GM18498 (cell line): ENCODE results near the gene PTPRQ.

Experiments used
- ATAC-seq: cut with Tn5 transposase; IDR thresholded peaks from one replicate; pipeline ENCODE4 v1.9.1; 2021; ENCODE audit warnings: mild to moderate bottlenecking, moderate library complexity; ENCODE audit not compliant: unreplicated experiment

PTPRQ gene

DNA sequence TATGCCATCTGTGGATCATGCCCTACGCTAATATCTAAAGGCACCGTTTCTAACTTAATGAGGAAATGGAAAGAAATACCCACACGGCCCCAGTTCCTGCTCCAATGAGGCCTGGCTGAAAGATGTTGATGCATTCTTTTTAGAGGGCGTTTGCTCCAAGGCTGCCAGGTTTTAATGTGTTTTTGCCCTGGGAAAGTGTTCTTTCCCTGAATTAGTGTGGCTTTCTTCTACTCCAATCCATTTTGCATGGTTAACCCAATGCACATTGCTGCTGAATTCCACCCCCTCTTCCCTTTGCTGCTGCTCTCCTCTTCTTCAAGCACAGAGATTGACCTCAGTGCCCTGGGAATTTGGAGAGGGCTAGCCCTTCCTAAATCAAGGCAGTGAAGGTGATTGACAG, 273.8 kb downstream of the PTPRQ start:
- ATAC-seq, result no peak

DNA sequence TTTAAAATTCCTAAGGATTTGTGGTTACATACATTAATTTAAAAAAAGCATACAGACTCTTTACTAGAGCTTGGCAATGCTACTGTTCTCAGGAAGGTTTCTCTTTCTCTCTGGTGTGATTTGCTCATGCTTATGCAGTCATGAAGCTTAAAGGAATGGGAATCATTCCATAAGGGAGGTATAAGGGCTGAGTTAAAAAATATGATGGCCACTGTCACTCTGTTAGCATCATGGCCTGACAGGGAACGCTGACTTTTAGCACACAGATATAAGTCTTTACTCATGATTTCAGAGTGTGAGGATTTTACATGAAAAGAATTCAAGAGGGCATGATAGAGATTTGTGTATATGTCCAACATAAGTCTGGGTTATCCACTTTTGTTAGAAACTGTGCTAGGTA, 276.5 kb downstream of the PTPRQ start:
- no peak for ATAC-seq

DNA sequence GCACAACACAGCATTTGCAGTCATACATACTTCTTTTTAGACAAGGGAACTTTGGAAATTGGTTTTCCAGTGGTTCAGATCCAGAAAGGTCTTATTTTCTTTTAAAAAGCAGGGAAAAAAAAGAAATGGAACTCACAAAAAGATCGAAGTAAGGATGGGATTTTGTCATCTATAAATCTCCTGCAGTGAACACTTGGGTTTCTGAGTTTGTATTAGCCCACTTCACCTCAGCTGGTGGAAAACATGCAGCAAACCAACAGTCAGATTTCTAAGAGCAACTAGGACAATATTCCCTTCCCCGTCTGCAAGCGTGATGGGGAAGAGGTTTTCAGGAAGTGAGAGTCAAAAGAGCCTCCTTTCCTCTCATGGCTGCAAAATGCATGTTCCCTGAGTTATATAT, 277.3 kb downstream of the PTPRQ start:
- ATAC-seq, result no peak
